Mucosa of rectum (tissue), 2 donors: ENCODE data around the gene TMEM45A.
"Not testable (repeated sequence)": the region's sequence is repeated elsewhere in the genome, so short reads cannot be mapped to it uniquely, and the experiment has no call there.

ENCODE experiments used
- H3K27ac ChIP-seq, 2 donors: one replicate each; pipeline ENCODE4 v1.7.0; 2013; ENCODE audit warnings: inconsistent platforms in 2 of 2, low read depth in 2 of 2, low read length in 2 of 2
- H3K27me3 ChIP-seq, 2 donors: one replicate each; pipeline ENCODE4 v1.7.0; 2013; ENCODE audit warnings: low read length in 2 of 2; ENCODE audit not compliant: control insufficient read depth in 2 of 2, insufficient read depth in 2 of 2
- H3K36me3 ChIP-seq, 2 donors: one replicate each; pipeline ENCODE4 v1.7.0; 2013; ENCODE audit warnings: low read length in 2 of 2; ENCODE audit not compliant: control insufficient read depth in 2 of 2, insufficient read depth in 2 of 2
- H3K4me1 ChIP-seq, 2 donors: one replicate each; pipeline ENCODE4 v1.7.0; 2013; ENCODE audit warnings: low read length in 2 of 2, mild to moderate bottlenecking in 1 of 2; ENCODE audit not compliant: control insufficient read depth in 2 of 2, insufficient read depth in 2 of 2
- H3K4me3 ChIP-seq, 2 donors: one replicate each; pipeline ENCODE4 v1.7.0; 2013; ENCODE audit warnings: low read length in 2 of 2
- H3K9ac ChIP-seq, 2 donors: one replicate each; pipeline ENCODE4 v1.7.0; 2013; ENCODE audit warnings: low read length in 2 of 2, low read depth in 1 of 2, mild to moderate bottlenecking in 1 of 2
- H3K9me3 ChIP-seq, 2 donors: one replicate each; pipeline ENCODE4 v1.7.0; 2013; ENCODE audit warnings: low read length in 2 of 2; ENCODE audit not compliant: control insufficient read depth in 2 of 2
- donor health status: healthy.
- donor health status: Normal muscosa, but diverticular disease.

TMEM45A gene

GRCh38 chr3:100492059-100493006 is at the start of gene TMEM45A:
Gene TMEM45A, plus strand, starts transcription at chr3:100492619. Its CDS starts 62,593 bp downstream, at chr3:100555212.
- peaks cover 0 to 4% of the 10 kb centered on the region in 2 donors for H3K27me3 ChIP-seq
- no peaks in the 10 kb centered on the region for H3K9me3 ChIP-seq
- H3K4me3 ChIP-seq: peak within 1 kb of the TSS; percentile 63 to 79
- peak within 1 kb of the TSS; percentile 45 to 65 for H3K9ac ChIP-seq
- no peaks in the 10 kb centered on the region for H3K4me1 ChIP-seq
- H3K27ac ChIP-seq: peak within 1 kb of the TSS; percentile 50 to 64
- no peaks in the 10 kb centered on the region for H3K36me3 ChIP-seq

DNA sequence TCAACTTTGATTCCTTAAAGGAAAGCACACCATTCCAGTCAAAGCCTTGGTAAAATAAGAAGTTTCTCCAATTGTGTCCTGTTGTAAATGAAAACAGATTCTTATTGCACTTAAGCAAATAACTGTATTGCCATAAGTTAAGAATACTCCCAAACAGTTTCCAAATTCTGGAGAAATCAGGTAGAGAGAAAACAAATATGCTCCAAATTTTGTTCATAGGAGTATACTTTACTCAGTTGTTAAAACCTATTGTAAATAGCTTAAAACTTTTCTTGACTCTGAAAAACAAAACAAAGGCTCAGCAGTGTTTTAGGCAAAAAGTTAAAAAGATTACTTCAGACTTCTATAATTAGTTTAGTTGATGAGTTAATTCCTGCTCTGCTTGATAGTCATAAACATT is 48.7 kb upstream of the TMEM45A start:
- H3K36me3 ChIP-seq: no peaks in the 10 kb centered on the region
- H3K4me1 ChIP-seq: no peaks in the 10 kb centered on the region
- no peaks in the 10 kb centered on the region for H3K27me3 ChIP-seq
- no peak overlapping the region for H3K4me3 ChIP-seq
- no peak overlapping the region for H3K27ac ChIP-seq
- H3K9me3 ChIP-seq: no peaks in the 10 kb centered on the region
- H3K9ac ChIP-seq: no peak overlapping the region

DNA sequence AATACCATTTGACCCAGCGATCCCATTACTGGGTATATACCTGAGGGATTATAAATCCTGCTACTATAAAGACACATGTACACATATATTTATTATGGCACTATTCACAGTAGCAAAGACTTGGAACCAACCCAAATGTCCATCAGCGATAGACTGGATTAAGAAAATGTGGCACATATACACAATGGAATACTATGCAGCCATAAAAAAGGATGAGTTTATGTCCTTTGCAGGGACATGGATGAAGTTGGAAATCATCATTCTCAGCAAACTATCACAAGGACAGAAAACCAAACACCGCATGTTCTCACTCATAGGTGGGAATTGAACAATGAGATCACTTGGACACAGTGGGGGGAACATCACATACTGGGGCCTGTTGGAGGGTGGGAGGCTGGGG is 45.4 kb upstream of the TMEM45A start:
- H3K9me3 ChIP-seq, H3K36me3 ChIP-seq, H3K4me3 ChIP-seq, H3K4me1 ChIP-seq, H3K27me3 ChIP-seq, H3K27ac ChIP-seq, H3K9ac ChIP-seq: not testable (repeated sequence)

DNA sequence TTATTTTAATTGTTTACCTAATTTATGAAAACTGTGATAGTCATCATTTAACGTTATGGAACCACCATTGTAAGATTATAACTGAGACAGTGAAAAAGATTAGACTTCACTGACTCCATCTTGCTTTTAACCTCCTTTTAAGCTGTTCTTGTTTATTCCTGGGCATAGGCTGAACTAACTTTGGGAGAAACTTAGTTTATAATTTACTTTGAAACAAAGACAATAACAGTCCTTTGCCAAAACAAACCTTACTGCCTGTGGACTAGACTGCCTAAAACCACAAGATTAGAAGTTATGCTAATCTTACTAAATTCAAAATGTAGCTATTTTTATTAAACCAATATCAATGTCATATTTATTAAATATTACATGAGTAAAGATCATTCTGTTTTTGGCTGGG is 44.3 kb upstream of the TMEM45A start:
- H3K27ac ChIP-seq: no peak overlapping the region

DNA sequence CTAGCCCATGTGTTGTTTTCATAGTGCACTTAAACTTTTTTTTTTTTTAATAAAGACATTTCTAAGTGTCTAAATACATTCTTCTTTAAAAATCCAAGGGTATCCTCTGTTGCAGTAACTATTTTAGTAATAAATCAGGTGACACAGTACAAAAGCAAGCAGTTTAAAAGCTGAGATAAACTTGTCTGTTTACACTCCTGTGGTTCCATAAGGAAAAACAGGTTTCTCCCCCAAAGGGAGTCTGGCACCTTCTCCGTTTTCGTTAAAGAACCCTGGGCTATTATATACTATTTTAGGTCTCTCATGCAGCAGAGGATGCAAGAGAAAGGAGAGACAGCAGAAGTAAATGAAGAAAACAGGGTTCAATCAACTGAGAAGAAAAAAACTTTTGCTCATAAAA is 43.2 kb upstream of the TMEM45A start:
- Histone ChIP-seq H3K9ac (no peak overlapping the region), H3K9me3 (no peaks in the 10 kb centered on the region), H3K4me3 (no peak overlapping the region)

More for the DNA sequence above, 44.3 kb upstream of the TMEM45A start:
- Histone ChIP-seq H3K27me3 (no peaks in the 10 kb centered on the region), H3K9me3 (no peaks in the 10 kb centered on the region), H3K9ac (no peak overlapping the region), H3K36me3 (no peaks in the 10 kb centered on the region), H3K4me3 (no peak overlapping the region), H3K4me1 (no peaks in the 10 kb centered on the region)

GRCh38 chr3:100454677-100455076 is 37.7 kb upstream of the TMEM45A start:
- Histone ChIP-seq H3K27ac (no peak overlapping the region), H3K27me3 (no peaks in the 10 kb centered on the region), H3K9ac (no peak overlapping the region), H3K9me3 (no peaks in the 10 kb centered on the region), H3K4me1 (no peaks in the 10 kb centered on the region), H3K36me3 (no peaks in the 10 kb centered on the region), H3K4me3 (no peak overlapping the region)

More for the DNA sequence above, 43.2 kb upstream of the TMEM45A start:
- no peaks in the 10 kb centered on the region for H3K36me3 ChIP-seq
- H3K27me3 ChIP-seq: no peaks in the 10 kb centered on the region
- no peak overlapping the region for H3K27ac ChIP-seq
- H3K4me1 ChIP-seq: no peaks in the 10 kb centered on the region

DNA sequence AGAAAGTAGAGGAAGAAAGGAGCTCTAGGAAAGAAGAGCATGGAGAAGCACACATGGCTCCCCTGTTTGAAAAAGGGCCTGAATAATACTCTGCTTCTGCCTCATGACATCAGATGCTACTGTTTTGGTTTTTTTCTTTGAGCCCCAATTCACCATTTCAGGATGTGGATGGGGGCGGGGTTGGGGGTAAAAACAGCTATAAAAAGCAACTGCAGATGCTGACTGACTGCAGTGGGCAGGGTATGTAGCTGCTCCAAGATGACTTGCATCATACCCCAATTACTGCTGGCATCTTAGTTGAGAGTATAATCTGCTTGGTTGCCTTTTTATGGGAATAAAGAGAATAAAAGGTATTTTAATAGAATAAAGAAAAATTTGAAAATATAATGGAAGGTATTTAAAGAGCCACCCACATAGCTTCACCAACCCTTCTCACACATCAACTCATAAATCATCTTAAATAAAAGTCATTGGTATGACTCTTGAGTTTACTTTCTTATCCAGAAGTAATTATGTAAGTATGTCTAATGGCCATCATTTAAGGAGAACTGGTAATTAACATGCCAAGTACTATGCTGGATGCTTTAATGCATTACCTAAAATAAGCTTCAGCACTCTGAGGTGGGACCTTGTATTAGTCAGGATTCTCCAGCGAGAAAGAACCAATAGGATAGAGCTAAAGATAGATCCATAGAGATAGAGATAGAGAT is 36.4 kb upstream of the TMEM45A start:
- Histone ChIP-seq H3K27me3 (no peaks in the 10 kb centered on the region), H3K9ac (no peak overlapping the region), H3K4me1 (no peaks in the 10 kb centered on the region), H3K36me3 (no peaks in the 10 kb centered on the region), H3K9me3 (no peaks in the 10 kb centered on the region), H3K27ac (no peak overlapping the region), H3K4me3 (no peak overlapping the region)

DNA sequence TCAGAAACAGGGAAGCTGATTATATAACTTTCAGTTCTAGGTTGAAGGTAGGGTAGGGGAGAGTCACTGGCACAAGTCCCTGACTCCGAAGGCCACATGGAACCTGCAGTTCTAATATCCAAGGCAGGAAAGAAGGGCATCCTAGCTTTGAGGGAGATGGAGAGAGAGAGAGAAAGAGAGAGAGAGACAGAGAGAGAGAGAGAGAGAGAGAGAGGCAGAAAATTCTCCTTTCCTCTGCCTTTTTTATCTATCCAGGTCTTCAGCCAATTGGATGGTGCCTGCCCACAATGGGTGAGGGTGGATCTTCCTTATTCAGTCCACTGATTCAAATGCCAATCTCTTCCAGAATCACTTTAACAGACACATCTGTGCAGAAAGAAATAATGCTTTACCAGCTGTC is 35.7 kb upstream of the TMEM45A start:
- H3K27ac ChIP-seq: no peak overlapping the region
- H3K4me1 ChIP-seq: no peaks in the 10 kb centered on the region
- no peaks in the 10 kb centered on the region for H3K36me3 ChIP-seq
- H3K27me3 ChIP-seq: no peaks in the 10 kb centered on the region
- H3K9ac ChIP-seq: no peak overlapping the region
- H3K9me3 ChIP-seq: no peaks in the 10 kb centered on the region
- H3K4me3 ChIP-seq: no peak overlapping the region

DNA sequence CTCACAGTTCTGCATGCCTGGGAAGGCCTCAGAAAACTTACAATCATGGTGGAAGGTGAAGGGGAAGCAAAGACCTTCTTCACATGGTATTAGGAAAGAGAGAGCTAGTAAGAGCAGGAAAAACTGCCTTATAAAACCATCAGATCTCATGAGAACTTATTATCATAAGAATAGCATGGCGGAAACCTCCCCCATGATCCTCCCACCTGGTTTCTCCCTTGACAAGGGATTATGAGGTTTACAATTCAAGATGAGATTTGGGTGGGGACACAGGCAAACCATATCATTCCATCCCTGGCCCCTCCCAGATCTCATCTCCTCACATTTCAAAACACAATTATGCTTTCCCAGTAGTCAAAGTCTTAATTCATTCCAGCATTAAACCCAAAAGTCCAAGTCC is 34.6 kb upstream of the TMEM45A start:
- Histone ChIP-seq H3K9ac (no peak overlapping the region), H3K36me3 (no peaks in the 10 kb centered on the region), H3K27ac (no peak overlapping the region), H3K9me3 (no peaks in the 10 kb centered on the region), H3K27me3 (no peaks in the 10 kb centered on the region), H3K4me3 (no peak overlapping the region), H3K4me1 (no peaks in the 10 kb centered on the region)

DNA sequence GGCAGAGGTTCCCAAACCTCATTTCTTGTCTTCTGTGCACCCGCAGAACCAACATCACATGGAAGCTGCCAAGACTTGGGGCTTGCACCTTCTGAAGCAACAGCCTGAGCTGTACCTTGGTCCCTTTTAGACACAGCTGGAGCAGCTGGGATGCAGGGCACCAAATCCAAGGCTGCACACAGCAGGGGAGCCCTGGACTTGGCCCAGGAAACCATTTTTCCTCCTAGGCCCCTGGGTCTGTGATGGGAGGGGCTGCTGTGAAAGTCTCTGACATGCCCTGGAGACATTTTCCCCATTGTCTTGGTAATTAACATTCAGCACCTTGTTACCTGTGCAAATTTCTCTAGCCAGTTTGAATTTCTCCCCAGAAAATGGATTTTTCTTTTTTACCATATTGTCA is 33.6 kb upstream of the TMEM45A start:
- Histone ChIP-seq H3K4me3 (no peak overlapping the region), H3K27me3 (no peaks in the 10 kb centered on the region), H3K9me3 (no peaks in the 10 kb centered on the region), H3K9ac (no peak overlapping the region), H3K4me1 (no peaks in the 10 kb centered on the region), H3K36me3 (no peaks in the 10 kb centered on the region), H3K27ac (no peak overlapping the region)
